Ovary (tissue), 3 donors: ENCODE measurements around the gene SLU7.

Source experiments
- EP300 ChIP-seq: sonication (generic); formaldehyde crosslinking; IDR thresholded peaks from one replicate; pipeline ENCODE4 v1.6.1; 2017; ENCODE audit warnings: antibody characterized with exemption
- POLR2A ChIP-seq: fragments of 450-650 bp; IDR thresholded peaks from one replicate; pipeline ENCODE4 v1.6.1; 2017; ENCODE audit warnings: antibody characterized with exemption, mild to moderate bottlenecking, moderate library complexity
- TF ChIP-seq, protein P1 (sequence below), 3 donors: fragments of 450-650 bp in 2 of 3; fragments of 200-600 bp in 1 of 3; IDR thresholded peaks; one replicate each; pipeline versions ENCODE4 v1.5.1 to v1.8.0; 2016 to 2022; ENCODE audit warnings: antibody characterized with exemption in 3 of 3, mild to moderate bottlenecking in 1 of 3
- donor health status: DM: no; HTN: no; CAD: no.

DNA sequence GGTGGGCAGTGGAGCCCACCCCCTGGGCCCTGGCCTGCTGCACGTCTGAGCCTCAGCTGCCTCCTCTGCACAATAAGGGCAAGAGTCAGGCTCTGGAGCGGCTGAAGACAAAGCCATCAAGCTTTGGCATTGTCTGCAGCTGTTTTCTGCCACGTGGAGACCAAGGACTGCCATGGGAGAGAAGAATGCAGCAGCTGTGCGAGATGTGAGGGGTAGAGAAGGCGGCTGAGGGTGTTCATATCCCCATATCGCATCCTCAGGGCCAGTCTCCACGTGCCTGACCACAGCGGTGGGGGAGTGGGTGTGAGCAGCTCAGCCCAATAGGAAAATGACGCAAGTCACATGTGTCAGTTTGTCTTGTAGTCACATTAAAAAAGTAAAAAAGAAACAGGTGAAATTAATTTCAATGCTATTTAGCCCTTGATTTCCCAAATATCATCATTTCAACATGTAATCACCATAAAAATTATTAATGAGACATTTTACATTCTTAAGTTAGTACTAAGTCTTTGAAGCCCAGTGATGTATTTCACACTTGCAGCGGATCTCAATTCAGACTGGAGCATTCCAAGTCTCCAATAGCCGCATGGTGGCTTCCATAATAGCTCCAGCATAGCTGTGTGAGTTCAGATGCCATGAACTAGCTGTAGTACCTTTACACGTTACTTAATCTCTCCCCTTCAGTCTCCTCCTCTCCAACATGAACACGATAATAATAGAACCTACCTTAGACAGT is 55.1 kb downstream of the SLU7 start:
- TF ChIP-seq, protein P1, sequence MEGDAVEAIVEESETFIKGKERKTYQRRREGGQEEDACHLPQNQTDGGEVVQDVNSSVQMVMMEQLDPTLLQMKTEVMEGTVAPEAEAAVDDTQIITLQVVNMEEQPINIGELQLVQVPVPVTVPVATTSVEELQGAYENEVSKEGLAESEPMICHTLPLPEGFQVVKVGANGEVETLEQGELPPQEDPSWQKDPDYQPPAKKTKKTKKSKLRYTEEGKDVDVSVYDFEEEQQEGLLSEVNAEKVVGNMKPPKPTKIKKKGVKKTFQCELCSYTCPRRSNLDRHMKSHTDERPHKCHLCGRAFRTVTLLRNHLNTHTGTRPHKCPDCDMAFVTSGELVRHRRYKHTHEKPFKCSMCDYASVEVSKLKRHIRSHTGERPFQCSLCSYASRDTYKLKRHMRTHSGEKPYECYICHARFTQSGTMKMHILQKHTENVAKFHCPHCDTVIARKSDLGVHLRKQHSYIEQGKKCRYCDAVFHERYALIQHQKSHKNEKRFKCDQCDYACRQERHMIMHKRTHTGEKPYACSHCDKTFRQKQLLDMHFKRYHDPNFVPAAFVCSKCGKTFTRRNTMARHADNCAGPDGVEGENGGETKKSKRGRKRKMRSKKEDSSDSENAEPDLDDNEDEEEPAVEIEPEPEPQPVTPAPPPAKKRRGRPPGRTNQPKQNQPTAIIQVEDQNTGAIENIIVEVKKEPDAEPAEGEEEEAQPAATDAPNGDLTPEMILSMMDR (IDR thresholded peaks at IDR 0.05): no peak
- TF ChIP-seq POLR2A: no peak
- no peak for TF ChIP-seq EP300
